Astrocyte (in vitro differentiated cells and primary cell): ENCODE results near the gene PRELID3B.

Source experiments
- EZH2 ChIP-seq: IDR thresholded peaks from 2 replicates; pipeline ENCODE4 v1.6.1; 2012; ENCODE audit warnings: mild to moderate bottlenecking, low read length, inconsistent platforms; ENCODE audit not compliant: insufficient read depth
- TF ChIP-seq, protein P1 (sequence below): IDR thresholded peaks from 2 replicates; pipeline ENCODE4 v1.5.1; 2011; ENCODE audit warnings: low read depth, mild to moderate bottlenecking, inconsistent platforms, low read length, moderate library complexity; ENCODE audit not compliant: insufficient read depth

DNA sequence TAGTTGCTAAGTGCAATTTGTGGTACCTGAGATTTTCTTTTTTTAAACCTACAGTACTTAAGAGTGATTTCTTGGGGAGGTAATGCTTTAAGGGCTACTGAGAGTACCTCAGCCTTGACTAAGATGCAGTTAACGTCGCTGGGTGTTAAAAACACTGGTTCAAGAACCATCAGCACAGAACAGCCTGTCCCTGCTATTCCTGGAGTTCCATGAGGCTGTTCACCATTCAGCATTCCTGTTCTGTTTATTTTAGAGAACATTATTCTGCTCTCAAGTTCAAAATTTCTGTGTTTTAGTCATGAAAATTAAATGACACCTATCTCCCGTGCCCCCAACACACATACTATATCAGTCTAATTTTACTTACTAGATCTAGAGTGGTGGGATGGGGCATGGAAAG is 1.7 kb upstream of the PRELID3B start:
- TF ChIP-seq, protein P1, sequence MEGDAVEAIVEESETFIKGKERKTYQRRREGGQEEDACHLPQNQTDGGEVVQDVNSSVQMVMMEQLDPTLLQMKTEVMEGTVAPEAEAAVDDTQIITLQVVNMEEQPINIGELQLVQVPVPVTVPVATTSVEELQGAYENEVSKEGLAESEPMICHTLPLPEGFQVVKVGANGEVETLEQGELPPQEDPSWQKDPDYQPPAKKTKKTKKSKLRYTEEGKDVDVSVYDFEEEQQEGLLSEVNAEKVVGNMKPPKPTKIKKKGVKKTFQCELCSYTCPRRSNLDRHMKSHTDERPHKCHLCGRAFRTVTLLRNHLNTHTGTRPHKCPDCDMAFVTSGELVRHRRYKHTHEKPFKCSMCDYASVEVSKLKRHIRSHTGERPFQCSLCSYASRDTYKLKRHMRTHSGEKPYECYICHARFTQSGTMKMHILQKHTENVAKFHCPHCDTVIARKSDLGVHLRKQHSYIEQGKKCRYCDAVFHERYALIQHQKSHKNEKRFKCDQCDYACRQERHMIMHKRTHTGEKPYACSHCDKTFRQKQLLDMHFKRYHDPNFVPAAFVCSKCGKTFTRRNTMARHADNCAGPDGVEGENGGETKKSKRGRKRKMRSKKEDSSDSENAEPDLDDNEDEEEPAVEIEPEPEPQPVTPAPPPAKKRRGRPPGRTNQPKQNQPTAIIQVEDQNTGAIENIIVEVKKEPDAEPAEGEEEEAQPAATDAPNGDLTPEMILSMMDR: no peak
- no peak for TF ChIP-seq EZH2
